Cerebellar nuclear complex (tissue), 1 donor: ENCODE results near the gene SIRPB2.

Experiments used
- DNase-seq, 2 experiments: peaks; one replicate each; lab custom pipeline; 2025; lab: John Stamatoyannopoulos, UW

The SIRPB2 gene

DNA sequence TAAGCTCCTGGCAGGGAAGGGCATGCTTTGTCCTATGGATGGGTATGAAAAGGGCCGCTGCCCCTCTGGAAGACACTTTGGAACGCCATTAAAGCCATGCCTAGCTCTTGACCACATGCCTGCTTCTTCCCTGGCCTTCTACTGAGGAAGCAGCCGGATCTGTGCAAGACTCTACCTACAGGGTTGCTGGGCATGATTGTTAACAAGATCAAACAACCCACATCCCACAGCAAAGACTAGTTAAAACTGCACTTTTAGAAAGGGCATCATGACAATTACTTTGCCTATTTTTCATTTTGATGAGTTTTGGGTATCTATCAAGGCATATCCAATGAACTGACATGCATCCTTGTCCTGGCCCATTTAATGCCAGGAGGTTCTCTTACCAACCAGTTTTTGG, 50.1 kb downstream of the SIRPB2 start:
- no peak for DNase-seq

DNA sequence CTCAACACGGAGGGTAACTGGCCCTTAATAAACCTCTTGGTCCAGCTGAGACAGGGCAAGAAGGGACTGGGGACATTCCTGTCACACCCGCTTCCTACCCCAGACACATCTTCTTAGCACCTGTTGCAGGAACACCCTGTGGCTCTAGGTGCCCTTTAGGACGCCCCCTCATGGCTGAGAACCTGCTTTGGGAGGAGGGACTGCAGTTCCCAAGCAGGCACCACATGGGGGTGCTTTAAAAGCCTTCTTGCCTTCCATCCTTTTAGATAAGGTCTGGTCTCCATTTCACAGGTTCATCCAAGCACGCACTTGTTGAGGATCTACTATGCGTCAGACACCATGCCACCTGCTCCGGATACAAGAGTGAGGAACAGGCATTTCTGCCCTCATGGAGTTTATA, 51.2 kb downstream of the SIRPB2 start:
- DNase-seq: no peak

DNA sequence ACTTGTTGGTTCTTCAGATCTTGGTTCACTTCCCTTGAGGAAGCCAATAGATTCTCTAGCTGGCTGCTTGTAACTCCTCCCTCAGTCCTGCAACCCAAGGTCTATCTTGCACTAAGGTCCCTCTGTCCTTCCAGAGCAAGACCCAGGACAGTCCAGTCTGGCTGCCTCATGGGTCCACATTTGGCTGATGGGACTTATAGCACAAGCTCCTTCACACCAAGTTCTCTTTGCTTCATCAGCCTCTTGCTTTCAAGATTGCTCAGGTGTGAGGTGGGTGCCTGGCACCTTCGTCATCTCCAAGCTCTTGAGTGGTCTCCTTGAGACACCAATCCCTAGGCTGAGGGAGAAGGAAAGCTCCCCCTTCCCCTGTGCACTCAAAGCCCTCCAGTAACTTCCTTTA, 52.9 kb downstream of the SIRPB2 start:
- no peak for DNase-seq

DNA sequence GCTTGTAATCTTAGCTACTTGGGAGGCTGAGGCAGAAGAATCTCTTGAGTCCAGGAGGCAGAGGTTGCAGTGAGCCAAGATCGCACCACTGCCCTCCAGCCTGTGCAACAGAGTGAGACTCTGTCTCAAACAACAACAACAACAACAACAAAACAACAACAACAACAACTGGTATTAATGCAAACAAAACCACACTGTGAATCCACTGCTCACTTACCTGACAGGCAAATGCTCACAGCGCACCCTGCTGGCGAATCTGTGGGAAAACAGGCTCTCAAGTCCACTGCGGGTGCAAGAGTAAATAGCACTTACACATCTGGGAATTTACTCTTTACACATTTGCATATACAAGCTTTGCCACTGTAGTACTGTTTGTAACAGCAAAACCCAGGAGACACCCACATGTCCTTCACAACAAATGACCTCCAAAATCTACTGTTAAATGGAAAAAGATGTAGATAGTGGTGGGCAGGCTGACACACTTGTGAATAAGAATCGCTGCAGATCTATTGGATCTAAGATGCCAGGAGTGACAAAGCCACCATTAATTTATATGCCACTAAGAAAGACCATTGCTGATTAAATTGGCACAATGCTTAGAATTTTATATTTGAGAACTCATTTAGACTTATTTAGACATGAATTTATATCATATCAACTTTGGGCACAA, 53.9 kb downstream of the SIRPB2 start:
- no peak for DNase-seq

DNA sequence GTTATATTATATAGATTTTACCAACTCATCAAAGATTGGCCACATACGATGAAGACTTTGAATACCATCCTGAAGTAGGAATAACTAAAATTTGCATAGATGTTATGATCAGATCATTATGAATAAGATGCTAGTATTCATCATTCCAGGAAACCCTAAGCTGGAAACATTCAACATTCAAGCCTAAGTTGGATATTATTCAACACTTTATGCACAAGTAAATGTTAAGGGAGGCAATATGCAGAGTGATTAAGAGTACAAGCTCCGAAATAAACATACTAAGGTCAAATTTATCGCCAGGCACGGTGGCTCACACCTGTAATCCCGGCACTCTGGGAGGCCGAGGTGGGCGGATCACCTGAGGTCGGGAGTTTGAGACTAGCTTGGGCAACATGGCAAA, 55.0 kb downstream of the SIRPB2 start:
- DNase-seq: no peak

DNA sequence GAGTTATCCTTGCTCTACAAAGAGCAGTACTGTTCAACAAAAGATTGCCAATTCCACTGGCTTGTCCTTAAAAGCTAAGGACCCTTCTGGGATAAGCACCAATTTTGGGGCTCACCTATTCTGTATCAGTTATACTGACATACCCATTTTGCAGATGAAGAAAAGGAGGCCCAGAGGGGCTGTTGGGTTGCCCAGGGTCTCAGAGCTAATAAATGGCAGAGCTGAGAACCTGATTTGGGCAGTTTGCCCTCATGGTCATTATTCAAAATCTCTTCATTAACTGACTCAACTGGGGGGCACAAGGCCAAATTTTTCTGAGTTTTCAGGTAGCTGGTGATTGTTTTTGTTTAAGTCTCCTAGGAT, 55.9 kb downstream of the SIRPB2 start:
- no peak for DNase-seq

DNA sequence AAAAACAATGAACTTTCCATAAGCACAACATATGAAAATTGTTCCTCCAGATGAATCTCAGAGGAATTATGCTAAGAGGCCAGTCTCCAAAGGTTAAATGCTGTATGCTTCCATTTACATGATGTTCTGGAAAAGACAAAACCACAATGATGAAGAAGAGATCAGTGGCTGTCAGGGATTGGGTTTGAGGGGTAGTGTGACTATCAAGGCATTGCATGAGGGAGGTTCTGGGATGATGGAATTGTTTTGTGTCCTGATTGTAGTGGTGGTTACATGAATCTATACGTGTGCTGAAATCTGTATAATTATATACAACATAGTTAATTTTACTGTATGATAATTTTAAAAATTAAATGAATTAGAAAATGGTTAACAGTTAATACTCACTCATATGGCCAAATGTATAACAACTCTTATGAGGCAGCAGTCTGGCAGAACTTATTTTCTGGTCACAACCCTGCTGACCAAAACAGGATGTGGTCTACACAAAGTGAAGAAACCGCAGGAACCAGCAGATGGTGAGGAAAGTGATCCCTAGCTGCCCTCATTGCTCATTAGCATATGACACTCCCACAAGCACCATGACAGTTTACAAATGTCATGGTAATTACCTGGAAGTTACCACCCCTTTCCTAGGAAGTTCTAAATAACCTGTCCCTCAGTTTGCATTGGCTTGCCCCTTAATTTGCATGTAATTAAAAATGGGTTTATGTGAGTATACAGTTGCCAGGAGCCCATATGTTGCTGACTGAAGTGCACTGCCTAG, 56.5 kb downstream of the SIRPB2 start:
- DNase-seq: no peak

DNA sequence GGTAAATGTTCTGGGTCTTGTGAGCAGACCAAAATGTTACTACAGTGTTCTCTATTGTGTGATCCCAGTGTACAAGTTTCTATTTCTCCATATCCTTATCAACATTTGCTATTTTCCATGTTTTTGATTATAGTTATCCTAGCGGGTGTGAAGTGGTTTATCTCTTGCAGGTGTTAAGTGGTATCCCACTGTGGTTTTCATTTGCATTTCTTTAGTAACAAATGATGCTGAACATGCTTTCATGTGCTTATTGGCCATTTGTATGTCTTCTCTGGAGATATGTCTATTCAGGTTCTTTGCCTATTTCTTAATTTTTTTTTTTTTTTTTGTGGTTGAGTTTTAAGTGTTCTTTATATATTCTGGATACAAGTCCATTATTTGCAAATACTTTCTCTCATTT, 60.1 kb downstream of the SIRPB2 start:
- DNase-seq: no peak

DNA sequence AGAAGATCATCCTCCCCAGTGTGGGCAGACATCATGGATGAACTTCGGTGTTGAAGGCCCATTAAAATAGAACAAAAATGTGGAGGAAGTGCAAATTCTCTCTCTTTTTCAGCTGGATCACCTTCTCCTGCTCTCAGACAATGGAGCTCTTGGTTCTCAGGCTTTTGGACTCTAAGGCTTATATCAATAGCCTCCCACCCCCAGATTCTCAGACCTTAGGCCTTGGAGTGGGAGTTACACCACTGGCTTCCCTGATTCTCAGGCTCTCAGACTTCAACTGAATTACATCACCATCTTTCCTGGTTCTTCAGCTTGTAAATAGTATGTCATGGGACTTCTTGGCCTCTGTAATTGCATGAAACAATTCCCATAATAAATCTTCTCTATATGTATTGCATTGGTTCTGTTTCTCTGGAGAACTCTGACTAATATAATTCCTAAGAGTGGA, 61.2 kb downstream of the SIRPB2 start:
- DNase-seq: no peak

DNA sequence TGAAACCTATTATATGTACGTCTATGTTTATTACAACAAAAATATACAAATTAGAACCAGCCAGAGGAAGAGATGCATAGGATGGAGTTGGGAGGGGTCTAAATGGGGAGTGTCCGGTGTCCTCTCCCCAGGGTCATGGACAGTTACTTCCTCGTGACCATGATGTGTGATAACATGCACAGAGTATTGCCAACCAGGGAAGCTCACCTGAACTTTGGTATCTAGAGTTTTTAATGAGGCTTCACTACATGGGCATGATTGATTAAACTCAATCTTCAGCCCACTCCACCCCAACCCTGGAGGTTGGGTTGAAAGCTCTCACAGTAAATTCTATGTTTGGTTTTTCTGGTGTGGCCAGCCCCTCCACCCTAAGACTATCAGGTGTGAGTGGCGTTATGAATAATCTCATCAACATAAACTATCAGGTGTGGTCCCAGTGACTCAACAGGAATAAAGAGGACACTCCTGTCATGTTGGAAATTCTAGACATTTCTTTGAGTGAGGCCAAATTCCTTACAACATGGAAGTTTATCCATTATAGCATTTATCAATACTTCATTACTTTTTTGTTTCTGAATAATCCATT, 62.0 kb downstream of the SIRPB2 start:
- DNase-seq: no peak

DNA sequence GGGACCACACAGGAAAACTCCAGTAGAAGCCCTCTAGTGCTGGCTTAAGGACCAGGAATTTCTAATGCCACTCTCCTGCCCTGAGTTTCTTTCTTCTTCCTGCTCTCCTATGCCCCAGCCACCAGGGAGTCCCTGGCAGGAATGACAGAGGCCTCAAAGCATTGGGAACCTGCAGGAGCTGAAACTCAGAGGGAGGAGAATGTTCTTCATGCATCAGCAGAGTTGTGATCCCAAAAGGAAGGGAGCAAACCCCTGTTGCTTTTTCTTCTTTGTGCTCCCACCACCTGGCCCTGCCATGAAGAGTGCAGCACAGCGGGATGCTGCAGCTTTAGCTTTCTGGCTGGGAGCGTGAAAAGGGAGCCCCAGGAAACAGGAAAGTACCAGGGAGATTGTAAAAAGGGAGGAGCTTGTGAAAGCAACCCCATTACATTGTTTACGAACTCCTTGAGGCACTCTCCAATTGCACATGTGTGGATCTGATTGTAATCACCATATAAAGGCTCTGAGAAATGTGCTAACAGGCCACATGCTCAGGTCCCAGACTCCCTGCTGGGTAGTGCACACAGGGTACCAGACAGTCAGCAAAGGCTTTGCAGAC, 63.7 kb downstream of the SIRPB2 start:
- DNase-seq: no peak

DNA sequence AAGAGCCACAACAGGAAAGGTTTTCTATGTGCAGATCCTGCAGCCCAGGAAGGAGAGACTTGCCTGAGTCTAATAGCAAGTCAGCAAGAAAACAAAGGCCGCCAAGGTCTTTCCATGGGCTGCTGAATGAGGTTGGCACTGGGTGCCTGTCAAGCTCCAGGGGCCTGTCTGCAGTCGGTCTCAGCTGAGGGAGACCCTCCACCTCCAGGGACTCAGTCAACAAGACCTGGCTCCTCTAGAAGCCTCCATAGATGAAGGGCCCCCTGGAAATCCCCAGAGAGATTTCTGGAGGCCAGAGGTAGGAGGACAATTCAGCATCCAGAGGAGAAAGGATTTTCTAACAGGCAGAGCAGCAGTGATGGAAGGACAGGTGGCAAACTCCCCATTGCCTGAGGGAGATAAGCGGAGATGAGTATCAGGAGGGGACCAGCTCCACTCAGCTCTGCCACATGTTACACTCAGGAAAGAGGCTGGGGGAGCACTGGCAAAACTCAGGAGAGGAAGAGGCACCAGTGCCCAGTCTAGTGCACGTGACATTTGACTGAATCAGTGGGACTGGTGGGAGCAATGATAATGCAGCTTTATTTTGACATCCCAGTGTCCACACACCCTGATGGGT, 64.9 kb downstream of the SIRPB2 start:
- DNase-seq: no peak
